Activated B cell treated with CpG ODN at 0.5 μM for 24 hours (primary cell): ENCODE measurements around the gene ERC2. TPM values are rescaled to one million over a fixed set of nuclear protein-coding genes. Genes with fewer than 3 reads are reported as not detected.
"Not testable (repeated sequence)": the region's sequence is repeated elsewhere in the genome, so short reads cannot be mapped to it uniquely, and the experiment has no call there.

ENCODE experiments used
- ATAC-seq: fragments of 200-7000 bp; cut with Tn5 transposase; one replicate; pipeline ENCODE4 v1.10.0; 2021; ENCODE audit warnings: low read depth, mild to moderate bottlenecking, moderate library complexity
- CTCF ChIA-PET: fragments of 350-600 bp; sonication (Branson Sonifier 250); formaldehyde crosslinking; loops from one replicate; lab custom pipeline; 2021; ENCODE audit warnings: antibody characterized with exemption; lab: Charles Lee
- POLR2A ChIA-PET: fragments of 350-600 bp; sonication (Branson Sonifier 250); formaldehyde crosslinking; loops from one replicate; lab custom pipeline; 2021; ENCODE audit warnings: antibody characterized with exemption; lab: Charles Lee
- DNase-seq: peaks from one replicate; pipeline ENCODE4 v3.0.0; 2022
- H3K27ac Mint-ChIP-seq: one replicate; pipeline ENCODE4 v1.8.0; 2020; ENCODE audit warnings: mixed read lengths
- H3K27me3 Mint-ChIP-seq: one replicate; pipeline ENCODE4 v1.8.0; 2021; ENCODE audit warnings: mixed read lengths
- H3K36me3 Mint-ChIP-seq: one replicate; pipeline ENCODE4 v1.8.0; 2021; ENCODE audit warnings: low read depth, mixed read lengths
- H3K4me1 Mint-ChIP-seq: one replicate; pipeline ENCODE4 v1.8.0; 2021; ENCODE audit warnings: mixed read lengths
- H3K4me3 Mint-ChIP-seq: one replicate; pipeline ENCODE4 v1.8.0; 2020; ENCODE audit warnings: mild to moderate bottlenecking, mixed read lengths
- H3K9me3 Mint-ChIP-seq: one replicate; pipeline ENCODE4 v1.8.0; 2020; ENCODE audit warnings: mixed read lengths
- CTCF ChIP-seq: fragments of 200-600 bp; IDR thresholded peaks from one replicate; pipeline ENCODE4 v1.8.0; 2022; ENCODE audit warnings: antibody characterized with exemption, mild to moderate bottlenecking
- intact Hi-C: fragments of 100-400 bp; cut with micrococcal nuclease; formaldehyde crosslinking; loops from one replicate; pipeline ENCODE4 v1.15.1; 2024
- total RNA-seq: library from RNA; stranded (reverse); gene quantifications from 2 replicates; pipeline ENCODE4 v1.2.3, GENCODE V29; 2022

Gene ERC2
- total RNA-seq, 1 donor from 2014 or later = not detected

- Mint-ChIP-seq H3K27me3 (peaks cover 3% of the 10 kb centered on the region), H3K27ac (no peak overlapping the region), H3K36me3 (no peaks in the 10 kb centered on the region), H3K9me3 (no peaks in the 10 kb centered on the region), H3K4me1 (no peaks in the 10 kb centered on the region), H3K4me3 (no peak overlapping the region)
- intact Hi-C loops = no loop called here
- DNase-seq (no peak), ATAC-seq (no peak)
- no peak for TF ChIP-seq CTCF
- ChIA-PET CTCF (no interaction called here), POLR2A (no interaction called here)
Observed at GRCh38 chr3:56075089-56075488, 393.2 kb downstream of the ERC2 start.

- no peak for DNase-seq
- ChIA-PET POLR2A (no interaction called here), CTCF (no interaction called here)
- no peak overlapping the region for H3K27ac Mint-ChIP-seq
- TF ChIP-seq CTCF = no peak
- H3K4me1 Mint-ChIP-seq = no peaks in the 10 kb centered on the region
- no peak for ATAC-seq
- H3K9me3 Mint-ChIP-seq = peaks cover 10% of the 10 kb centered on the region
- H3K4me3 Mint-ChIP-seq = no peak overlapping the region
- intact Hi-C loops = no loop called here
- H3K36me3 Mint-ChIP-seq = no peaks in the 10 kb centered on the region
- peaks cover 3% of the 10 kb centered on the region for H3K27me3 Mint-ChIP-seq
Observed at GRCh38 chr3:56069766-56070165, 398.5 kb downstream of the ERC2 start.

GRCh38 chr3:56066405-56066804 lies 401.9 kb downstream of the ERC2 start:
- intact Hi-C loops, H3K4me3 Mint-ChIP-seq, H3K27me3 Mint-ChIP-seq, H3K27ac Mint-ChIP-seq, H3K9me3 Mint-ChIP-seq, CTCF ChIA-PET, H3K36me3 Mint-ChIP-seq, DNase-seq, ATAC-seq, POLR2A ChIA-PET, H3K4me1 Mint-ChIP-seq: not testable (repeated sequence)

GRCh38 chr3:56064684-56065083 lies 403.6 kb downstream of the ERC2 start:
- DNase-seq (no peak), ATAC-seq (no peak)
- no peak overlapping the region for H3K27ac Mint-ChIP-seq
- CTCF ChIA-PET = no interaction called here
- no peaks in the 10 kb centered on the region for H3K36me3 Mint-ChIP-seq
- H3K27me3 Mint-ChIP-seq = no peaks in the 10 kb centered on the region
- H3K4me3 Mint-ChIP-seq = no peak overlapping the region
- intact Hi-C loops = no loop called here
- TF ChIP-seq CTCF = no peak
- no peaks in the 10 kb centered on the region for H3K4me1 Mint-ChIP-seq
- peaks cover 10% of the 10 kb centered on the region for H3K9me3 Mint-ChIP-seq
- POLR2A ChIA-PET = no interaction called here

- H3K4me3 Mint-ChIP-seq = no peak overlapping the region
- ChIA-PET POLR2A (no interaction called here), CTCF (no interaction called here)
- H3K27me3 Mint-ChIP-seq = no peaks in the 10 kb centered on the region
- DNase-seq (no peak), ATAC-seq (no peak)
- peaks cover 6% of the 10 kb centered on the region for H3K9me3 Mint-ChIP-seq
- no peak for TF ChIP-seq CTCF
- H3K27ac Mint-ChIP-seq = no peak overlapping the region
- intact Hi-C loops = no loop called here
- H3K36me3 Mint-ChIP-seq = no peaks in the 10 kb centered on the region
- no peaks in the 10 kb centered on the region for H3K4me1 Mint-ChIP-seq
Observed at GRCh38 chr3:56061279-56061626, 407.0 kb downstream of the ERC2 start.

GRCh38 chr3:56060521-56061278 lies 407.6 kb downstream of the ERC2 start:
- CTCF ChIA-PET = no interaction called here
- no peaks in the 10 kb centered on the region for H3K27me3 Mint-ChIP-seq
- POLR2A ChIA-PET = no interaction called here

More at GRCh38 chr3:56060521-56061278, 407.6 kb downstream of the ERC2 start:
- peaks cover 3% of the 10 kb centered on the region for H3K9me3 Mint-ChIP-seq
- no peaks in the 10 kb centered on the region for H3K4me1 Mint-ChIP-seq
- H3K27ac Mint-ChIP-seq = no peak overlapping the region
- TF ChIP-seq CTCF = no peak
- ATAC-seq (no peak), DNase-seq (no peak)
- intact Hi-C loops = no loop called here
- H3K4me3 Mint-ChIP-seq = no peak overlapping the region
- no peaks in the 10 kb centered on the region for H3K36me3 Mint-ChIP-seq
